SW480 (cell line): ENCODE results near the gene DLD.
"Not testable (repeated sequence)": the region's sequence is repeated elsewhere in the genome, so short reads cannot be mapped to it uniquely, and the experiment has no call there.

Experiments used
- DNase-seq: peaks from one replicate; pipeline ENCODE4 v3.0.0-alpha.2; 2016; ENCODE audit warnings: low spot score

The DLD gene

DNA sequence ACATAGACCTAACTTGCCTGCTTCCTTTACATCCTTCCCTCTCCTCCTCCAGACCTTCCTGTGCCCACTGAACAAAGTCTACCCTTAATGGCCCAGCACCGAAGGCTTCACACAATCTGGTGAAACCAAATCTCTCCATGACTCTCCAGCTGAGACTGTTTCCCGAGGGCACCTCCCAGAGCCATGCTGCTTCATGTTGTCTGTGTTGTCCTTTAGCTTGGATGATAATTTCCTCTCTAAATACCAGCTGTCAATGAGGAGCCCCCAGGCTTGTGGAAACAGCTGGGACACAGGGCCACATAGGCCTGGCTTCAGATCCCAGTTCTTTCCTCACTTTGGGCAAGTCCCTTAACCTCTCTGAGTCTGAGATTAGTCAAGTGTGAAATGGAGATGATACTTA lies 54.3 kb downstream of the DLD start:
- DNase-seq = no peak

DNA sequence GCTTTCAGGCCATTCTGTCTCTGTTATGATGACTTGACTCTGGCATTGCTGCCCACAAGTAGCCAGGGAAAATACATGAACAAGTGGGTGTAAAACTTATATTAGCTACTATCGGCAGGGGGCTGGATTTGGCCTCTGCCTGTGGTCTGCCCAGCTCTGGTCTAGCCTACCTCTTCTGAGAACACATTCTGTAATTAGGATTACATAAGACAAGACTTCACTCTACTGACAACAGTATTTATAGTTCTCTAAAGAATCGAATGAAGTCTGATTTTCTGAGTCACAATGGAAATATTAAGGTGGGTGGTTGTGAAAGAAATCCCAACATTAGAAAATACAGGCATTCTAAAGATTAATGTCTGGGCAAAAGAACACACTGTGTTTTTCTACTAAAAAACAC lies 55.5 kb downstream of the DLD start:
- no peak for DNase-seq

DNA sequence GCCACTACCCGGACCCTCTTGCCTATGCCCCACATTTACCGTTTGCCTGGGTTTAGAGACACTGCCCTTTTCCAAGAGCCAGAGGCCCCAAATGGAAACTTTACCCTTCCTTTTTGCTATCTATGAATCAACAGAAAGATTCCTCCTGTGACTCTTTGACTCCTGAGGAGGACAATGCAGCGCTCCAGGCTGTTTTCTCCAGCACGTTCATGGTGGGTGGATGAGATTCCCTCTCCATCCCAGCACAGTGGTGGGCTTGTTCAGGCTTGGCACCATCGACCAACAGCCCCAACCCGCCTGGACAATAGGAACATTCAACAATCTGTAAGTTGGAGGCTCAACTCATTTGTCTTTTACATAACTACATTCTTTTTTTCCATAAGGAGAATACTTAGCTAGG lies 55.9 kb downstream of the DLD start:
- no peak for DNase-seq

DNA sequence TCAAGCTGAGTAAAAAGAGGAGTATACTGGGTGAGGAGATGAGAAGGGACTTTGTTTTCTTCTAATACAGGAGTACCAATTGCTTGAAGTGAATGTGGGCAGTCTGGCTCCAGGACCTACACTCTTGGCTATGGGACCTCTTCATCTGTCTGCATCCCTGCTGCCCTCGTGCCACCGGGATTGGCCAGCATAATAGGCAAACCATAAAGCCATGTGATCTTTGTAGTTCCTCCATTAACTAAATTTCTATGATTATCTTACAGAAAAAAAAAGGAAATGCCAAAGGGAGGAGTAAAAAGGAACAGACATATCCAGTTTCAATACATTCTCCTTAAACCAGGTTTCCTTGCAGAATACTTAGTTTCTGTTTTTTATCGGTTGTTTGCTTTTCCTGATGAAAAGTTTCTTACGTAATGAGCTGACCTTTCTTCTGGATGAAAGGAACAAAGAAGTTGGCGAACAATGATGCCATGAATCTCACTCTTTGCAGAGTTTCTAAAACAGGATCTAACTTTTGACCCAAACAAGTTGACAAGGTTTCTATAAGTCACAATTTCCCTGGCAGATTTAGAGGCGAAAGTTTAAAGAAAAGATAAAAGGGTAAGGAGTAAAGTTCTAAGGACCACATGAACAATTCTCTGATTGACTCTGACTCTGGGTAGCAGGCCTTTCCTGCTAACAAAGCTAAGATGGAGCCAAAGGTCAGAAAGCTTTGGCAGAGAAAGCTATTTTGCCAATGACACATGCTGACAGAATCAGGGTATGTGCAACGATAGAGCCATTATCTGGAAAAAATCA lies 57.9 kb downstream of the DLD start:
- no peak for DNase-seq

DNA sequence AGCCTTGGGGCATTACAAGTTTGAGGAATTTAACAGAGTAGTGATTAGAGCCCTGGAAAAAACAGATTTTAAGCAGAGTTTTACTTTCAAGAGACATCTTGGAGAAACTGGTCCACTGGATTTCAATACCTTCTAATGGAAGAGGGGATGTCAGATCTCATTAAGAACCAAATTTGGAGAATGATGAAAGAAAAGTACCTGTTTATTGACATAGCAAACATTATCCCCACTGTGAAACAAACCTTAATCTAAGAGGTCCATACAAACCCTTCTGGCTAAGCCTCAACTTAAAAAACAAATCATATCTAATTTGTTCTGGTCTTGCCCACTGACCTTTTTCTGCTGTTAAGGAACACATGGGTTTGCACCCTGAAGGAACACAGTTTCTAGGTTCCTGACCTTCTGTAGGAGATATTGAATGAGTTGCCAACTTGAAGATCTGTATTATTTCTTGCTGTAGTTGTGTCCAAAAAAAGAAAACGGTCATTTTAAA lies 58.5 kb downstream of the DLD start:
- no peak for DNase-seq

DNA sequence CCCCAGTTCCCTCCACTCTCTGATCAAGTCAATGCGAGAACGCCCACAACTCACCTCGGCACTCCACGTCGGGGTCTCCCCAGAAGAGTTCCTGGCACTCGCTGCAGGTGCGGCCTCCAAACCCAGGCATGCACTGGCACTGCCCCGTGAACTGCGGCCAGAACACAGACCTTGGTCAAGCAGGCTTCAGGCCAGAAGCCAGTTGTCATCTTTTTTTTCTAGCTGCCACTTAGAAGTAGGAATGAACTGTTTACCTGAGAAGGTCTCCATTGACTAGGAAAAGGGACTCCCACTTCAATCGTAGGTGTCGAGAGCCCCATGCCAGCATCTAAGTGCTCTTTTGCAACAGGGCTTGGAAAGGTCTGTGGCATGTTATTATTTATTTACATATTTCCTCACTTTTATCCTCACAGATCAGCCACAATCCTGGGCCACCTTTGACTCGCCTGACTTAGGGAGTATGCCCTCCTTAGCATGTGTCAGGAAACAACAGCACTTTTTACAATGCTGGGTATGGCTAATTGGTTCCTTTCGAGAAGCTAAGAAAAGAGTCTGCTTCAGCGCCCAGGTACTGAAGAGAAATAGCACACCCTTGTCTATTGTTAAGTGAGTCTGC lies 60.3 kb downstream of the DLD start:
- DNase-seq = no peak

DNA sequence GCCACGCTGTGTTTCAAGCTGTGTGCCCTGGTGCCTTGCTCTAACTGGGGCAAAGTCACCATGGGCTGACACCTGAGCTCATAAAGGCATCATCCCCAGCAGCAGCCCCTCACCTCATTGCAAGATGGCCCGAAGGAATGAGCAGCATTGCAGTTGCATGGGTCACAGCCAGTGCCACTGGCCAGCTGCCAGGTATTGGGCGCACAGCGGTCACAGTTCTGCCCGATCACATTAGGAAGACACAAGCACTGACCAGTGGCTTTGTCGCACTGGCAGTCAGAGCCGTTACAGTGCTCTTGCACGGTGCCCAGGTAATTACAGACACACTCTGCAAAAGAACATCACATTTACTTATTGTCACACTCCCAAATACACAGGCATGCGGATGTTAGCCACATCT lies 60.9 kb downstream of the DLD start:
- no peak for DNase-seq

DNA sequence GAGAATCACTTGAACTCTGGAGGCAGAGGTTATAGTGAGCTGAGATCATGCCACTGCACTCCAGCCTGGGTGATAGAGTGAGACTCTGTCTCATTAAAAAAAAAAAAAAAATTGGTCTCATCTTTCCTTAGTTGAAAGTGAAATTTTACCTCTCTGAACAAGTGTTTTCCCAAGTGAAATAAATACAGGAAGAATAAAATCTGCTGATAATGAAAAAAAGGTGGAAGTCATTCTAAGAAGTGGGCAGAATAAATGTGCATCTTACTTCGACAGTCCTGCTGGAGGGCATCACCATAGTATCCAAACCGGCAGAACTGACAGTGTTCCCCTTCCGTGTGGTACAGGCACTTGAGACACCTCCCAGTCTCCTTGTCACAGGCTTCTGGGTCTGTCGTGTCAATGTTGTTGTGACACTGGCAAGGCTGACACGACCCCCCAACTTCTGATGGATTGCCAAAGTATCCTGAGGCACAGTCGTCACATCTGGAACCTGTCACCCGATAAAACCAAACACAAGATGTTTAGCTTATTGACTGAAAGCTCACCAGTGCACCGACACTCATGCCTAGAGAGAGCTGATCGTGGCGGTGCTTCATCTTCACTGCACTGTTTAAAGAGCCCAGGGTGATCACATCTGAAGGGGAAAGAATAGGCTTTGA lies 62.4 kb downstream of the DLD start:
- DNase-seq = no peak

DNA sequence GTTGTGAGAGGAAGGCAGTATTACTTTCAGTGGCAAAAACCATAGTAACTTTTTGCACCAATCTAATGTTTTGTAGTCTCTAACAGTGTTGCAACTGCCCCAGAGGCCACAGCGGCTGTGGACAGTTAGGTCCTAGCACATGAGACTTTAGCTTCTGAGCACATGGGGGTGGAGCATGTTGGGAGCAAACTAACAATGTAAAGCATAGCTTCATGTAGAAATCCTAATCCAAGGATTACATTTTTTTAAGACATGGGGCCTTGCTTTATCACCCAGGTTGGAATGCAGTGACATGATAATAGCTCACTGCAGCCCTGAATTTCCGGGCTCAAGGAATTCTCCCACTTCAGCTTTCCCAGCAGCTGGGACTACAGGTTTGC lies 62.9 kb downstream of the DLD start:
- no peak for DNase-seq

DNA sequence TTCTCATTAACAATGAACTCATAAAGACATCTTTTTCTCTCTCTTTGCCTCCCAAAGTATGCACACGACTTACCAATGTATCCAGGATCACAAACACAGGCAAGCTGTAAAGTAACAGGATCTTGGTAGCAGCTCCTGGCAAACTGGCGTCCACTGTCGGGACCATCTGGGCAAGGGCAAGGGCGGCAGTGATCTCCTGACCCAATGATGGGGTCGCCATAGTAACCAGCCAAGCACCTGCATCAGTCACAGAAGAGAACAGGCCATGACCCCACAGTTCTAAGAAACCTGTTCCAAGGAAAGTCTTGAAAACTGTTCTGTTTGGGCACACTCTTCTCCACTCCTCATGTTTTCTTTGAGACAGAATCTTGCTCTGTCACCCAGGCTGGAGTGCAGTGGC lies 64.4 kb downstream of the DLD start:
- DNase-seq = no peak

DNA sequence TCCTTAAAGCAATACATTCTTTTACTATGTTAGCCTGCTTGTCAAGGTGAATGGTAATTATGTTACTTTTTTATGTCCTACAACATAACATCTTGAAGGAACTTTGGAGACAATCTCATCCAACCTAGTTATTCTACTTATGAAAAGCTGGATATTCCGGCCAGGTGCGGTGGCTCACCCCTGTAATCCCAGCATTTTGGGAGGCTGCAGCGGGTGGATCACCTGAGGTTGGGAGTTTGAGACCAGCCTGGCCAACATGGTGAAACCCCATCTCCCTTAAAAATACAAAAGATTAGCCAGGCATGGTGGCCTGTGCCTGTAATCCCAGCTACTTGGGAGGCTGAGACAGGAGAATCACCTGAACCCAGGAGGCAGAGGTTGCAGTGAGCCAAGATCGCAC lies 66.0 kb downstream of the DLD start:
- DNase-seq = not testable (repeated sequence)

DNA sequence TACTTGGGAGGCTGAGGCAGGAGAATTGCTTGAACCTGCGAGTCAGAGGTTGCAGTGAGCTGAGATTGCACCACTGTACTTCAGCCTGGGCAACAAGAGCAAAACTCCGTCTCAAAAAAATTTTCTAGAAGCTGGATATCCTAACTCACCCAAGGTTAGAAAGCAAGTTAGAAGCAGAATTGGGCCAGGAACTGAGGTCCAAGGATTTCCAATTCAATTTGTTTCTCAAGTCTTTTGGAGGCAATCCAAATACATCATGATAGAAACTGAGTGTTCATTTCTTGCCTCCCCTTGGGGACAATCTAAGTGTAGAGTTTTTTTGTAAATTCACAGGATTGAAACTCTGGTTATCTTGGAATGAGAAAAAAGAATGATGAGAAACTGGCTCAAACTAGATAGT lies 66.5 kb downstream of the DLD start:
- no peak for DNase-seq

DNA sequence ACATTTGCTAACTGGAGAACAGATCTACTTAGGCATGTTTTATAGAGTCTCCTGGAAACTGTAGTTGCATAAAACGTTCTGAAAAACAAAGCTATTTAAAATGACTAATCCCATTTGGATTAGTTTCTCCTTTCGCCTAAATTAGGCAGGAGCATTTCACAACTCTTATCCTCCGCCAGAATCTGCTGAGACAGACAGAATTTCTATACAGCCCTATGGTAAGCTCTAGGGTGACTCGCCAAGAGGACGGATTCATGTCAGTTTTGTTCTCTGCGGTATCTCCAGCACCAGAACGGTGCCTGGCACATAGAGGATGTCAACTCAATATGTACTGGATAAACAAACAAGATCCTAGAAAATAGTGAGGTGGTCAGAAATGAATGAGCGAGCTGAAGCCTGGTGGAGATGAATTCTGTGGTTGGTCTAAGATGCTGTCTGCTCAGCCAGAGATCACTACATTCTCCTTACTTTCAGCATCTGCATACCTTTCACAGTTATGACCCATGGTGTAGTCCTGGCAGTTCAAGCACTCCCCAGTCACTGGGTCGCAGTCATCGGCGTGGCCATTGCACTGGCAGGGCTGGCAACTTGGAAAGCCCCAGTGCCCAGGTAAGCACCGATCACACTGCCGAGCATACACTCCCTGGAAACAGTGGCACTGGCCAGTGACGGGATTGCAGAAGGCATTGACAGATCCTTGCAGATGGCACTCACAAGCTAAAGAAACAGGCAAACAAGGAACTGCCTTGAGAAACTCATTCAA lies 68.0 kb downstream of the DLD start:
- no peak for DNase-seq

DNA sequence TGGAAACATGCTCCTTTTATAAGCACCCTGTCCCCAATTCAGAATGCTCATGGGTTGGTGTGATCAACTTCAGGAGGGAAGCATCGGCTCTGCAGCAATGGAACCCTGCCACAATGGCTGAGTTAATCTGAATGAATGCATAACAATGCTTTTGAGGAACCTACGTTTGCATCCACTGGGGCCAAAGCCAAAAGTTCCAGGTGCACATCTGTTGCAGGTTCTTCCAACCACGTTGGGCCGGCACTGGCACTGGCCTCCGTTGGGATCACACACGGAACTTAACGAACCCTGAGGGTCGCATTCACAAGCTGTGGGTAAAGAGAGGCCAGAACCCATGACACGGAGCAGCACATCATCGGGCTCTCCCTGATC lies 68.5 kb downstream of the DLD start:
- no peak for DNase-seq

DNA sequence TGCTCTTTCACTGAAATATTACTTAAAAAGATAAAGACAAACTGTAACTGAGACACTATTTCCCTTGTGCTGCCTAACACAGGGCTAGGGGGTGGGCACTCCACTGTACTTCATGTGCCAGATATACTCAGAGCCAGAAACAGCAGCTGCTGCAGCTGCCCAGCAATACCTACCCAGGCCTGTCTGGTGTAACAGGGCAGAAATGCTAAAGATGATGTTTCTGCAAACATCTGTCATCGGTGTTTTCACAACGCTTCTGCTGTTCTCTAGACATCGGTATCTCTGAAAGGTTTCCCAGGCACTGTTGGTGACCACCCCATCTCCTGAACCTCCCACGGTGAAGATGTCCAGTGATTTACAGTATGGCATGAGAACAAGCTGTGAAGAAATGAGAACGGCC lies 69.3 kb downstream of the DLD start:
- DNase-seq = no peak

DNA sequence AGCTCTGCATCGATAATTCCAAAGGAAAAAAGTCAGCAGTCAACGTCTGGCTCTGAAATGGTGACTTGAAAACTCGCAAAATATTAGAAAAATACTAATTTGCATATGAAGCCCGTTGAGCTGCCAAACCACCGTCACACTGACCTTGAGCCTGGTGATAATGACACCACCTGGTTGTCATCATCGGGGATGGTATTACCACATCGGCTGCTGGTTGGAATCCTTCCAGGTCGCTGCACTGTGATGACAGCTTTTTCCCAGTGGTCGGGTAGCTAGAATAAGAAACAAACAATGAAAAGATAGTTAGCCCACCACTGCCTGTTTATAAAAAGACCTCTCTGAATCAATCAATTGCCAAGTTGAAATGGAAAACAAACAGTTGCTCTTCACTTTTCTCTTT lies 70.4 kb downstream of the DLD start:
- DNase-seq = no peak

DNA sequence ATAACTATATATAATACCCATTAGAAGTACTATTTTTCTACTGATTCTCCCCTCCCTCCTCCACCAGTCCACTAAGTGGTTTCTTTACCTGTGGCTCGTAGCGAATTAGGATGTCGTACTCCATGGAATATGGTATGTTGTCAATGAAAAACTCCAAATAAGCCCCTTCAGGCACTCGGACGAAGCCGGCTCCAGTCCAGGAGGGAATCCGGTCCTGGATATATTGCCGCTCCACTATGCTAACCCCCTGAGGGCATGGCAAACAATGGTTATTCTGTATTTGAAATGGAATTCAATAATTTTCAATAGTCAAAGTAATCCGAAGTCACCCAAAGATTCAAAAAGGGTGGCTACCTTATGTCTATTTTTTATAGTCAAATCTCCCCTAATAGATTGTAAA lies 71.8 kb downstream of the DLD start:
- DNase-seq = no peak

DNA sequence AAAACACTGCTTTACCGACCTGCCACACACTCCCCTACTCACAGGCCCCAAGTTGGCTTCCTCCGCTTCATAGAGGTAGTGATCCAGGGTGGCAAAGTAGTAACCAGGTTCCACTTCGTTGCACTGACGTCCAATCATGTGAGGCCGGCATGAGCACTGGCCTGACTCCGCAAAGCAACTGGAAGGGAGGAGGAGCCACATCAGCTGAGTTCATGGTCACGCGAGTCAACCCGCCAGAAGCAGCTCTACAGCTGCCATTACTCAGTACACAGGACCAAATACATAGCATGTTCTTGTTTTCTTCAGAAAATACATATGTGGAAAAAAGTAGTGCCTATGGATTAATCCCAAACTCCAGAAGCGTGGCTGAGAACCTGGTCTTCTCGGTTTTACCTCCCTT lies 73.5 kb downstream of the DLD start:
- DNase-seq = no peak

DNA sequence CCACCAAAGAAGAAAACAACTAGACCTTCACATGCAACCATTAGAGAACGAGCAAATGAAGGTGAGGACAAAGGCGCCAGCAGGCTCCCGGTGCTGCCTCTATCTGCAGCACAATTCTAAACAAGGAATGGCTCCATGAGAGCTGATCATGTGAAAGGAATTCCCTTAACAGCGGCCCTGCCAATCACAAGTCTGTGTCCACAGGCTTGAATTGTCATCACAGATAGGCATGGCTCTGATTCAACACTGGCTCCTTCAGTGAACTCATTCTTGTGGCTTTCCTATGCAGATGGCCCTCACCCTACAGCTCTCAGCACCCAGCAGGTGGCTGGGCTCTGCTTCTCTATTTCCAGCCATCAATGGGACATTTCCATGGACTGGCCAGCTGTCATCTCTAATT lies 75.7 kb downstream of the DLD start:
- DNase-seq = peak; percentile 51

DNA sequence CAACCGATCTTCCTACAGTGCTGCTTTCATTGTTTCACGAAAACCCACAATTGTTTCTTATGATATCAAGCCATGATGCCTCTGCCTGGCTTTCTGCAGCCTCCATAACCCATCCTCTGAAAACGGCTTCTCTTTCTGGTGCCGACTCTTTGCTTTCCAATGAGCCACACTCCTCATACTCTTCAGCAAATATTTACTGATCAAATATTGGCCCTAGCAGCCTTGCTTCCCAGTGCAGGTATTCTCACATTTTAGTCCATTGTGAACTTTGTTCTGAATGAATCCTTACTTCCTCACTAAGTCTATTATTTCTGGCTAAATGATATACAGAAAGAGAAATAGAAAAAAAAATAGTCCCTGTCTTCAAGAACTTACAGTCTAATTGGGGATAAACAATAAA lies 76.4 kb downstream of the DLD start:
- DNase-seq = no peak

DNA sequence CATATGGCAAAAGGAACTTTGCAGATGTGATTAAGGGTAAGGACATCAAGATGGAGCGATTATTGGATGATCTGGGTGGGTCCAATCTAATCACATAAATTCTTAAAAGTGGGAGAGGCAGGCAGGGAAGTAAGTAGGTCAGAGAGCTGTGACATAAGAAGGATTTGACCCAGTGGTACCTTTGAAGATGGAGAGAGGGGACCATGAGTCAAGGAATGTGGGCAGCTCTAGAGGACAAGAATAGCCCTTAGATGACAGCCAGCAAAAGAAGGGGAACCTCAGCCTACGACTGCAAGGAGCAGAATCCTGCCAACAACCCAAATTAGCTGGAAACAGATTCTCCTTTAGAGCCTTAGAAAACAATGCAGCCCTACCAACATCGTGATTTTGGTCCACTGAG lies 77.5 kb downstream of the DLD start:
- DNase-seq = no peak

DNA sequence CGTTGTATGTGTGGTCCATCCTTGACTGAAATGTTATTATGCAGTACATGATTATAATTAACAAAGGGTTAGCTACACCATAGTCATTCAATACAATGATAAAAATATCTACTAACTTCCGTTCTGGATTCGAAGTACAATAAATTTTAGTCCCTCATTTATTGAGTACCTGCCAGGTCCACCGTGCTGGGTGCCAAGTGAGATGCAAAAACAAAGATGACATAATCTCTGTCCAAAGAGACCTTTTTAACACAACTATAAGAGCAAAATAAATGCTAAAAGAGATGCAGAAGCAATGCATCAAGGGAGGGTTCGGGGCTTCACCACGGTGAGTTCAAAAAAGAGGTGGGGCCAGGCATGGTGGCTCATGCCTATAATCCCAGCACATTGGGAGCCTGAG lies 78.9 kb downstream of the DLD start:
- no peak for DNase-seq
